ENCODE results near the gene MAFB. TPM values are rescaled to one million over a fixed set of nuclear protein-coding genes. Genes with fewer than 3 reads are reported as not detected.

Gene MAFB
- total RNA-seq, 1 experiment from 2014 or later: 0.85 TPM

DNA sequence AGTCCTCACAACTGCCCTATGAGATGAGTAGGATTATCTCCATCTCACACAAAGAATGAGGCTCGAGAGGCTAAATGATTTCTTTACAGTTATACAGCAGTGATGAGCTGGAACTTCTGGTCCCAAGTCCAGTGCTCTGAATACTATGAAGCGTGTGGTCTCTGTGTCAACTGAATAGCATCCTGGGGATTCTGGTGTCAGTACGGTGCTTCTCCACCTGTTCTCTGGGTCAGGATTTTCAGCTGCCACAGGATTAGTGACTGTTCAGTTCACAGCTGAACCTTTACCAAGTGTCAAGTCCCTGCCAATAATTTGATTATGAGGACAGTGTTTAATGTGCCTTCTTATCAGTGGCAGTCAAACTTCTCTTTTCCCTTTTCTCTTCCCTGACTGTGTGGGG is 5.2 kb upstream of the MAFB start:
- peaks cover 99% of the 10 kb centered on the region for H3K27me3 Mint-ChIP-seq (ENCODE audit: low read depth)
- Histone ChIP-seq H3K14ac (ENCODE audit: insufficient read depth, low read length) (no peak overlapping the region), H3T11ph (ENCODE audit: low read length) (no peak overlapping the region), H3K4me2 (ENCODE audit: insufficient read depth, insufficient read length, low read length) (no peak overlapping the region), H2BK15ac (ENCODE audit: low read depth, low read length) (no peak overlapping the region), H3K4ac (ENCODE audit: low read depth, low read length) (no peak overlapping the region), H3K4me1 (ENCODE audit: insufficient read depth, low read length) (no peaks in the 10 kb centered on the region), H4K5ac (ENCODE audit: insufficient read length, low read depth, low read length) (no peak overlapping the region), H2AFZ (ENCODE audit: low read length) (no peak overlapping the region), H3K23ac (ENCODE audit: insufficient read length, low read depth, low read length) (no peak overlapping the region), H3K23me2 (ENCODE audit: insufficient read length, low read depth, low read length, poor library complexity, severe bottlenecking) (peaks cover 11% of the 10 kb centered on the region), H3K79me1 (ENCODE audit: insufficient read depth, low read depth, low read length, poor library complexity, severe bottlenecking) (no peaks in the 10 kb centered on the region), H2AK5ac (ENCODE audit: insufficient read length, low read length) (no peak overlapping the region), H3K9me3 (ENCODE audit: control insufficient read depth, low read depth, low read length) (no peaks in the 10 kb centered on the region), H3K27ac (ENCODE audit: insufficient read length, low read depth, low read length) (no peak overlapping the region), H4K20me1 (ENCODE audit: control insufficient read depth, insufficient read depth, insufficient read length) (no peaks in the 10 kb centered on the region), H3K18ac (ENCODE audit: insufficient read length, low read depth, low read length) (no peak overlapping the region), H4K8ac (replicated peaks; ENCODE audit: insufficient read length, low read depth, low read length) (no peak overlapping the region), H2BK120ac (ENCODE audit: low read depth, low read length, poor library complexity, severe bottlenecking) (no peak overlapping the region), H2BK12ac (ENCODE audit: insufficient read length, low read depth, low read length) (no peak overlapping the region), H3K56ac (ENCODE audit: insufficient read length, low read depth, low read length) (no peak overlapping the region), H3K27me3 (ENCODE audit: insufficient read depth, low read length) (peaks cover 61% of the 10 kb centered on the region), H3K9ac (ENCODE audit: extremely low read depth, insufficient read length, low read length) (no peak overlapping the region), H2BK20ac (ENCODE audit: low read depth, low read length, poor library complexity, severe bottlenecking) (no peak overlapping the region), H4K91ac (ENCODE audit: insufficient read length, low read depth, low read length) (no peak overlapping the region), H3K79me2 (ENCODE audit: insufficient read depth, low read length) (no peaks in the 10 kb centered on the region), H2BK5ac (ENCODE audit: insufficient read length, low read length) (no peak overlapping the region)
- H3K4me3 Mint-ChIP-seq: no peak overlapping the region
- no peak overlapping the region for H3K27ac Mint-ChIP-seq
- peaks cover 0 to 3% (median 0%) of the 10 kb centered on the region in 3 experiments; a peak in 1 of 7 replicates for H3K36me3 Mint-ChIP-seq (ENCODE audit: insufficient read depth in 1 of 3, low read depth in 3 of 3)
- no CpG with 5 or more reads among the region's 3 CpGs for WGBS (ENCODE audit: extremely low coverage, insufficient read length, low lambda C conversion rate)
- H3K4me1 Mint-ChIP-seq: peaks cover 24 to 31% of the 10 kb centered on the region in 2 experiments
- TF ChIP-seq, protein P1, sequence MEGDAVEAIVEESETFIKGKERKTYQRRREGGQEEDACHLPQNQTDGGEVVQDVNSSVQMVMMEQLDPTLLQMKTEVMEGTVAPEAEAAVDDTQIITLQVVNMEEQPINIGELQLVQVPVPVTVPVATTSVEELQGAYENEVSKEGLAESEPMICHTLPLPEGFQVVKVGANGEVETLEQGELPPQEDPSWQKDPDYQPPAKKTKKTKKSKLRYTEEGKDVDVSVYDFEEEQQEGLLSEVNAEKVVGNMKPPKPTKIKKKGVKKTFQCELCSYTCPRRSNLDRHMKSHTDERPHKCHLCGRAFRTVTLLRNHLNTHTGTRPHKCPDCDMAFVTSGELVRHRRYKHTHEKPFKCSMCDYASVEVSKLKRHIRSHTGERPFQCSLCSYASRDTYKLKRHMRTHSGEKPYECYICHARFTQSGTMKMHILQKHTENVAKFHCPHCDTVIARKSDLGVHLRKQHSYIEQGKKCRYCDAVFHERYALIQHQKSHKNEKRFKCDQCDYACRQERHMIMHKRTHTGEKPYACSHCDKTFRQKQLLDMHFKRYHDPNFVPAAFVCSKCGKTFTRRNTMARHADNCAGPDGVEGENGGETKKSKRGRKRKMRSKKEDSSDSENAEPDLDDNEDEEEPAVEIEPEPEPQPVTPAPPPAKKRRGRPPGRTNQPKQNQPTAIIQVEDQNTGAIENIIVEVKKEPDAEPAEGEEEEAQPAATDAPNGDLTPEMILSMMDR (conservative IDR thresholded peaks at IDR 0.05): no peak
- no peak for DNase-seq
- H3K9me3 Mint-ChIP-seq: peaks cover 2 to 5% of the 10 kb centered on the region in 2 experiments; a peak in 4 of 5 replicates
